ENCODE measurements around the gene TRMT2A.
A peak's percentile ranks its signal among the peaks of the same experiment; 100 is the strongest.

Gene TRMT2A

DNA sequence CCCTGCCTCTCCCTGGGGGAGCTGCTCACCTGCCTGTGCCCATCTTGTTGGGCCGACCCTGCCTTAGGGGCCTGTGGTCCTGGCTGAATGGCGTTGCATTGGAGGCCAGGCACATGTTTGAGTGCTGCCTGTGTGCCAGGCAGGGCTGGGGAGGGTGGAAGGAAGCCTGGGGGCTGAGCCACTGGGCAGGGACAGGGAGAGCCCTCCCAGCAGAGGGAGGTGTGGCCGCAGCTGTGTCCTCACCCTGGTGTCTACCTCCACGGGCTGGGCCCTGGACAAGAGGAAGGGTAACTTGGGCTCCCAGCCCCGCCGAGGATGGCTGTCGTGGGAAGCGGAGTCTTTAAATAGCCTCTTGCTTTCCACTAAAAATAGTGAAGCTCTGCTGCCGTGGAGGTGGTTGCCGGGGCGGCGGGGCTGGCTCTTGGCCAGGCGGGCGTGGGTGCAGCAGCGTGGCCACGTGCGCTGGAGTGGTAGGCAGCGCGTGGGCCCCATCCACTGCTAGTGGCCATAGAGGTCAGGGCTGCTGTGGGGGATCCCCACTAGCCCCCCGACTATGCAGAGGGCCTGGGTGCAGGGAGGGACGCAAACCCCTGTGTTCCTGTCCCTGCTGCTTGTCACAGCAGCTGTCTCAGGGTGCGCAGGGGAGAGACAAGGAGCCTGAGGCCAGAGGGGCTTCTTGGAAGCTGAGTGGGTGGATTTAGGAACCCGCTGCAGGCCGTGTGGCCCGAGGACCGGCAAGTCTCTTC lies 20.8 kb upstream of the TRMT2A start:
- no peak overlapping the region for H3K4me2 ChIP-seq (ENCODE audit: insufficient read depth, low read length)
- no peak overlapping the region for H3K9ac ChIP-seq (ENCODE audit: low read depth, low read length)
- H3K79me2 ChIP-seq (ENCODE audit: insufficient read depth, low read length) = peaks cover 48% of the 10 kb centered on the region
- no peak overlapping the region for H3K27ac ChIP-seq (ENCODE audit: low read length)
- DNase-seq (no peak), ATAC-seq (ENCODE audit: insufficient read depth, low read depth) (no peak)
- peaks cover 54% of the 10 kb centered on the region for H4K20me1 ChIP-seq (ENCODE audit: insufficient read depth, low read length)
- peaks cover 28% of the 10 kb centered on the region for H3K36me3 ChIP-seq (ENCODE audit: insufficient read depth, low read length)
- H3K4me1 ChIP-seq (ENCODE audit: insufficient read depth, low read length) = peaks cover 20% of the 10 kb centered on the region
- H2AFZ ChIP-seq (ENCODE audit: low read depth, low read length) = no peak overlapping the region
- no peak overlapping the region for H3K4me3 ChIP-seq (ENCODE audit: low read depth in 1 of 2, low read length in 2 of 2)
- no peaks in the 10 kb centered on the region for H3K27me3 ChIP-seq (ENCODE audit: insufficient read depth, low read length, poor library complexity)
- TF ChIP-seq CTCF (IDR thresholded peaks at IDR 0.05; ENCODE audit: borderline replicate concordance, extremely low read depth, low read length, poor library complexity, severe bottlenecking) = no peak
- TF ChIP-seq EZH2 (IDR thresholded peaks at IDR 0.05; ENCODE audit: borderline replicate concordance, low read depth, low read length, severe bottlenecking) = no peak
- H3K9me3 ChIP-seq (ENCODE audit: insufficient read depth, low read length, severe bottlenecking) = no peaks in the 10 kb centered on the region

DNA sequence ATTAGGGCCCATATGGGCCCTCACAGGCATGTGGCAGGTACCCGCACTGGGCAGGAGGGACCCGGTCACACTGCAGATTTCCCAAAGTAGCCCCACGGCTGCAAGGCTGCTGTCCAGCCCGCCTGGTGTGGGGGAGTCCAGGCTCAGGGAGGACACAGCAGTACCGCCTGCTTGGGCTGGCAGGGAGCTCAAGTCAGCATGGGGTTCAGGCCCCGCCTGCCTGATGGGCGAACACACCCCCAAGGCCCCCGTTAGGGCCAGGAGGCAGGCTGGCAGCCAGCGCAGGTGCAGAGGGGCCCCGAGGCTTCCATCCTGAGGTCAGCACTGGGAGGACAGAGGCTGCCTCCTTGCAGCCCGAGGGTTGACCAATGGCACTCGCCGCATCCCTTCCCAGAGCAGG lies 20.1 kb upstream of the TRMT2A start:
- no peak for TF ChIP-seq CTCF (IDR thresholded peaks at IDR 0.05; ENCODE audit: borderline replicate concordance, extremely low read depth, low read length, poor library complexity, severe bottlenecking)
- TF ChIP-seq EZH2 (IDR thresholded peaks at IDR 0.05; ENCODE audit: borderline replicate concordance, low read depth, low read length, severe bottlenecking) = no peak
- Histone ChIP-seq H3K9me3 (ENCODE audit: insufficient read depth, low read length, severe bottlenecking) (no peaks in the 10 kb centered on the region), H3K27ac (ENCODE audit: low read length) (no peak overlapping the region), H4K20me1 (ENCODE audit: insufficient read depth, low read length) (peaks cover 60% of the 10 kb centered on the region), H3K79me2 (ENCODE audit: insufficient read depth, low read length) (peaks cover 56% of the 10 kb centered on the region), H2AFZ (ENCODE audit: low read depth, low read length) (no peak overlapping the region), H3K36me3 (ENCODE audit: insufficient read depth, low read length) (peaks cover 26% of the 10 kb centered on the region), H3K4me1 (ENCODE audit: insufficient read depth, low read length) (peaks cover 27% of the 10 kb centered on the region), H3K4me2 (ENCODE audit: insufficient read depth, low read length) (0 out of 2 replicates have a peak overlapping the region, but pooled peaks have one; percentile 2), H3K4me3 (ENCODE audit: low read depth in 1 of 2, low read length in 2 of 2) (no peak overlapping the region), H3K9ac (ENCODE audit: low read depth, low read length) (no peak overlapping the region), H3K27me3 (ENCODE audit: insufficient read depth, low read length, poor library complexity) (no peaks in the 10 kb centered on the region)
- no peak for ATAC-seq (ENCODE audit: insufficient read depth, low read depth)
- no peak for DNase-seq

- peaks cover 62% of the 10 kb centered on the region for H4K20me1 ChIP-seq (ENCODE audit: insufficient read depth, low read length)
- H3K27ac ChIP-seq (ENCODE audit: low read length) = no peak overlapping the region
- TF ChIP-seq CTCF (IDR thresholded peaks at IDR 0.05; ENCODE audit: borderline replicate concordance, extremely low read depth, low read length, poor library complexity, severe bottlenecking) (no peak), EZH2 (IDR thresholded peaks at IDR 0.05; ENCODE audit: borderline replicate concordance, low read depth, low read length, severe bottlenecking) (no peak)
- H3K79me2 ChIP-seq (ENCODE audit: insufficient read depth, low read length) = peaks cover 60% of the 10 kb centered on the region
- DNase-seq (no peak), ATAC-seq (ENCODE audit: insufficient read depth, low read depth) (no peak)
- no peak overlapping the region for H3K9ac ChIP-seq (ENCODE audit: low read depth, low read length)
- peaks cover 27% of the 10 kb centered on the region for H3K4me1 ChIP-seq (ENCODE audit: insufficient read depth, low read length)
- no peaks in the 10 kb centered on the region for H3K27me3 ChIP-seq (ENCODE audit: insufficient read depth, low read length, poor library complexity)
- H3K36me3 ChIP-seq (ENCODE audit: insufficient read depth, low read length) = peaks cover 20% of the 10 kb centered on the region
- H3K4me2 ChIP-seq (ENCODE audit: insufficient read depth, low read length) = 0 out of 2 replicates have a peak overlapping the region, but pooled peaks have one; percentile 2
- no peak overlapping the region for H2AFZ ChIP-seq (ENCODE audit: low read depth, low read length)
- no peaks in the 10 kb centered on the region for H3K9me3 ChIP-seq (ENCODE audit: insufficient read depth, low read length, severe bottlenecking)
- H3K4me3 ChIP-seq (ENCODE audit: low read depth in 1 of 2, low read length in 2 of 2) = no peak overlapping the region
Measured at GRCh38 chr22:20136603-20136873, 19.5 kb upstream of the TRMT2A start.
